Measurements from ENCODE around the gene CNIH3. TPM values are rescaled to one million over a fixed set of nuclear protein-coding genes. Genes with fewer than 3 reads are reported as not detected.

Gene CNIH3
- total RNA-seq, 1 experiment from 2014 or later: 4.2 TPM

DNA sequence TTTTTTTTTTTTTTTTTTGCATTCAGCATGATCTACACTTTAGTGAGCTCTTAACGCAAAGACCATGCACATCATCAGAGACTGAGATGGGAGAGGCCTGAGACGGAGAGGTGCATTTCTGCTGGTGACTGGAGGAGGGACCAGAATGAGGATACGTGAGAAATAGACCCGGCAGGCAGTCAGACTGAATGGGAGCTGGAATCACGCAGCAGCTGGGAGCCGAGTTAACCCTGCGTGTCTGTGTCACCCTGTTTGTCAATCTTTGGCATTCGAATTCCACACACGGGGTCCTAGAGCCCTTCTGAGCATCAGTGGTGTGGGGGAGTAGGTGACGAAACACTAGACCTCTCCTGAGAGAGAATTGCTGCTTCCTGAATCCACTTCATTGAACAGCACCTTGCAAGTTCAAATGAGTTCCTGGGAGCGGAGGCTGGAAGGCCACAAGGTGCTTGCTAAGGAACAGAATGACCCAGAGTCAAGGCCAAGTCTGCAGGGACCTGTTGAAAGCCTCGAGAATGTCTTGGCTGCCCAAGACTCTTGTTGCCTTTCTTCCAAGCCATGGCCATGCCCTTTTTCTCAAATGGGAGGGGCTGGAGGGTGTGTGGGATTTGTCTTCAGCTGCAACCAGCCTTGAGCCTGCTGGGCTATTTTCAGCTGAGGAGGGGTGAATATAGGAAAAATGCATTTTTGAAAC is 123.3 kb downstream of the CNIH3 start:
- Histone ChIP-seq H3K23ac (ENCODE audit: insufficient read length, low read depth, low read length) (no peak overlapping the region), H3K56ac (ENCODE audit: insufficient read length, low read depth, low read length) (no peak overlapping the region), H2BK15ac (ENCODE audit: low read depth, low read length) (no peak overlapping the region), H3K9ac (ENCODE audit: extremely low read depth, insufficient read length, low read length) (no peak overlapping the region), H3K4ac (ENCODE audit: low read depth, low read length) (no peak overlapping the region), H3K9me3 (ENCODE audit: control insufficient read depth, low read depth, low read length) (no peaks in the 10 kb centered on the region), H2BK120ac (ENCODE audit: low read depth, low read length, poor library complexity, severe bottlenecking) (no peak overlapping the region), H4K8ac (replicated peaks; ENCODE audit: insufficient read length, low read depth, low read length) (no peak overlapping the region), H3K14ac (ENCODE audit: insufficient read depth, low read length) (0 out of 2 replicates have a peak overlapping the region, but pooled peaks have one; percentile 18), H3K4me1 (ENCODE audit: insufficient read depth, low read length) (peaks cover 12% of the 10 kb centered on the region; the same call in 1 of the 2 replicates), H2BK5ac (ENCODE audit: insufficient read length, low read length) (no peak overlapping the region), H2AK5ac (ENCODE audit: insufficient read length, low read length) (no peak overlapping the region), H4K20me1 (ENCODE audit: control insufficient read depth, insufficient read depth, insufficient read length) (no peaks in the 10 kb centered on the region), H2AFZ (ENCODE audit: low read length) (no peak overlapping the region), H4K5ac (ENCODE audit: insufficient read length, low read depth, low read length) (no peak overlapping the region), H3K18ac (ENCODE audit: insufficient read length, low read depth, low read length) (no peak overlapping the region), H3K27me3 (ENCODE audit: insufficient read depth, low read length) (no peaks in the 10 kb centered on the region), H3K27ac (ENCODE audit: insufficient read length, low read depth, low read length) (no peak overlapping the region), H2BK12ac (ENCODE audit: insufficient read length, low read depth, low read length) (no peak overlapping the region), H3K79me2 (ENCODE audit: insufficient read depth, low read length) (no peaks in the 10 kb centered on the region), H3K4me2 (ENCODE audit: insufficient read depth, insufficient read length, low read length) (no peak overlapping the region), H3K23me2 (ENCODE audit: insufficient read length, low read depth, low read length, poor library complexity, severe bottlenecking) (no peaks in the 10 kb centered on the region), H4K91ac (ENCODE audit: insufficient read length, low read depth, low read length) (no peak overlapping the region), H3K79me1 (ENCODE audit: insufficient read depth, low read depth, low read length, poor library complexity, severe bottlenecking) (no peaks in the 10 kb centered on the region), H3T11ph (ENCODE audit: low read length) (no peak overlapping the region), H2BK20ac (ENCODE audit: low read depth, low read length, poor library complexity, severe bottlenecking) (no peak overlapping the region)
- TF ChIP-seq, protein P1, sequence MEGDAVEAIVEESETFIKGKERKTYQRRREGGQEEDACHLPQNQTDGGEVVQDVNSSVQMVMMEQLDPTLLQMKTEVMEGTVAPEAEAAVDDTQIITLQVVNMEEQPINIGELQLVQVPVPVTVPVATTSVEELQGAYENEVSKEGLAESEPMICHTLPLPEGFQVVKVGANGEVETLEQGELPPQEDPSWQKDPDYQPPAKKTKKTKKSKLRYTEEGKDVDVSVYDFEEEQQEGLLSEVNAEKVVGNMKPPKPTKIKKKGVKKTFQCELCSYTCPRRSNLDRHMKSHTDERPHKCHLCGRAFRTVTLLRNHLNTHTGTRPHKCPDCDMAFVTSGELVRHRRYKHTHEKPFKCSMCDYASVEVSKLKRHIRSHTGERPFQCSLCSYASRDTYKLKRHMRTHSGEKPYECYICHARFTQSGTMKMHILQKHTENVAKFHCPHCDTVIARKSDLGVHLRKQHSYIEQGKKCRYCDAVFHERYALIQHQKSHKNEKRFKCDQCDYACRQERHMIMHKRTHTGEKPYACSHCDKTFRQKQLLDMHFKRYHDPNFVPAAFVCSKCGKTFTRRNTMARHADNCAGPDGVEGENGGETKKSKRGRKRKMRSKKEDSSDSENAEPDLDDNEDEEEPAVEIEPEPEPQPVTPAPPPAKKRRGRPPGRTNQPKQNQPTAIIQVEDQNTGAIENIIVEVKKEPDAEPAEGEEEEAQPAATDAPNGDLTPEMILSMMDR (conservative IDR thresholded peaks at IDR 0.05): no peak
- H3K27me3 Mint-ChIP-seq (ENCODE audit: low read depth): peaks cover 12% of the 10 kb centered on the region; the same call in 1 of the 2 replicates
- DNase-seq: no peak
- H3K27ac Mint-ChIP-seq: no peak overlapping the region
- no CpG with 5 or more reads among the region's 12 CpGs for WGBS (ENCODE audit: extremely low coverage, insufficient read length, low lambda C conversion rate)
- H3K36me3 Mint-ChIP-seq (ENCODE audit: insufficient read depth in 1 of 3, low read depth in 3 of 3): no peaks in the 10 kb centered on the region
- H3K4me3 Mint-ChIP-seq: no peak overlapping the region
- H3K4me1 Mint-ChIP-seq: peaks cover 53% of the 10 kb centered on the region in 2 experiments
- no peaks in the 10 kb centered on the region for H3K9me3 Mint-ChIP-seq
